Uterus (tissue), 4 donors: ENCODE results near the gene RBMS3. TPM values are rescaled to one million over a fixed set of nuclear protein-coding genes. Genes with fewer than 3 reads are reported as not detected.

Source experiments
- DNase-seq, 2 donors: peaks; one replicate each; pipeline ENCODE4 v3.0.0-alpha.2; 2019 to 2020
- H3K27ac ChIP-seq, 2 donors: fragments of 200-600 bp; sonication (generic); 1 replicate in 1 of 2; 2 replicates in 1 of 2; pipeline ENCODE4 v1.5.1; 2016 to 2018
- H3K27me3 ChIP-seq, 2 donors: fragments of 200-600 bp; sonication (generic); one replicate each; pipeline ENCODE4 v1.5.1; 2018 to 2019; ENCODE audit warnings: control low read depth in 1 of 2
- H3K36me3 ChIP-seq, 2 donors: fragments of 200-600 bp; sonication (generic); one replicate each; pipeline ENCODE4 v1.5.1; 2019; ENCODE audit warnings: control low read depth in 1 of 2
- H3K4me1 ChIP-seq, 2 donors: fragments of 200-600 bp; sonication (generic); one replicate each; pipeline ENCODE4 v1.5.1; 2018 to 2019; ENCODE audit warnings: control low read depth in 1 of 2
- H3K4me3 ChIP-seq, 2 donors: fragments of 200-600 bp; sonication (generic); 1 replicate in 1 of 2; 2 replicates in 1 of 2; pipeline ENCODE4 v1.5.1; 2018 to 2019; ENCODE audit warnings: mild to moderate bottlenecking in 1 of 2
- H3K9me3 ChIP-seq, 2 donors: fragments of 200-600 bp; sonication (generic); one replicate each; pipeline ENCODE4 v1.5.1; 2019; ENCODE audit warnings: control low read depth in 1 of 2
- CTCF ChIP-seq, 4 experiments: fragments of 200-600 bp in 2 of 4; fragments of 450-650 bp in 2 of 4; sonication (generic) in 2 of 4; IDR thresholded peaks; one replicate each; pipeline ENCODE4 v1.5.1; 2016 to 2019; ENCODE audit warnings: antibody characterized with exemption in 4 of 4, mild to moderate bottlenecking in 2 of 4, moderate library complexity in 1 of 4
- POLR2A ChIP-seq, 2 donors: fragments of 450-650 bp; IDR thresholded peaks; one replicate each; pipeline ENCODE4 v1.6.1; 2016; ENCODE audit warnings: antibody characterized with exemption in 2 of 2, mild to moderate bottlenecking in 1 of 2, moderate library complexity in 1 of 2
- intact Hi-C: fragments of 100-400 bp; cut with DNase I; formaldehyde crosslinking; loops from one replicate; pipeline ENCODE4 v1.15.1; 2023; ENCODE audit warnings: low total_unique reads
- total RNA-seq, 4 donors: library from RNA; depleted of rRNA in 3 of 4; stranded (reverse); fragments of >200 nt in 3 of 4; gene quantifications; one replicate each; pipeline versions ENCODE4 v1.1.0 to v1.2.4, GENCODE V29; 2014 to 2023
- donor health status: DM: yes; HTN: yes; CAD: no.

Gene RBMS3
- total RNA-seq, 4 donors from 2014 or later: 45.9 to 113 (median 75.4) TPM

- TF ChIP-seq CTCF (IDR thresholded peaks at IDR 0.05): no peak
- TF ChIP-seq POLR2A (IDR thresholded peaks at IDR 0.05): no peak
- intact Hi-C loops: no loop called here
- no peak for DNase-seq
Measured at GRCh38 chr3:29440413-29441305, 159.8 kb downstream of the RBMS3 start.

DNA sequence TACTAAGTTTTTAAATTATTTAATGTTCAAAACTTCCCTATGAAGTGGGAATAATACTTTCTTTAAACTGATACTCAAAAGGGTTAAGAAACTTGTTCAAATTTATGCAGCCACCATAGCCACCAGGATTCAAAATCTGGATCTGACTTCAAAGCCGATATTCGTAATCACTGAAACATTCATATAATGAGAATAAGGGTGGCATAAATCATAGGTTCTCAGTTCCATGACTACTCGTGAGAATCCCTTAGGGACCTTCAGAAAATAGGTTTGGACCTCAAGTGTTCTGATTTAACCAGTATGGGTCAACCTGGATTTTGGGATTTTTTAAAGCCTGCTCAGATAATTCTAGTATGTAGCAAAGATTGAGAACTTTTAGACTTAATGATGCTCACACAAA is 160.6 kb downstream of the RBMS3 start:
- intact Hi-C loops: no loop called here

More at GRCh38 chr3:29440413-29441305, 159.8 kb downstream of the RBMS3 start:
- H3K27me3 ChIP-seq: no peaks in the 10 kb centered on the region
- H3K36me3 ChIP-seq: no peaks in the 10 kb centered on the region
- H3K4me1 ChIP-seq: no peaks in the 10 kb centered on the region
- no peak overlapping the region for H3K27ac ChIP-seq
- H3K9me3 ChIP-seq: no peaks in the 10 kb centered on the region
- no peak overlapping the region for H3K4me3 ChIP-seq

GRCh38 chr3:29447946-29448627 is 167.2 kb downstream of the RBMS3 start:
- intact Hi-C loops: no loop called here
- TF ChIP-seq POLR2A (IDR thresholded peaks at IDR 0.05): no peak
- TF ChIP-seq CTCF (IDR thresholded peaks at IDR 0.05): no peak
- no peaks in the 10 kb centered on the region for H3K27me3 ChIP-seq
- no peak for DNase-seq
- H3K9me3 ChIP-seq: no peaks in the 10 kb centered on the region
- H3K27ac ChIP-seq: no peak overlapping the region
- no peak overlapping the region for H3K4me3 ChIP-seq
- no peaks in the 10 kb centered on the region for H3K36me3 ChIP-seq
- no peaks in the 10 kb centered on the region for H3K4me1 ChIP-seq

More for the DNA sequence above, 160.6 kb downstream of the RBMS3 start:
- no peaks in the 10 kb centered on the region for H3K9me3 ChIP-seq
- no peak for TF ChIP-seq CTCF (IDR thresholded peaks at IDR 0.05)
- no peak for TF ChIP-seq POLR2A (IDR thresholded peaks at IDR 0.05)
- DNase-seq: no peak
- H3K36me3 ChIP-seq: no peaks in the 10 kb centered on the region
- no peak overlapping the region for H3K4me3 ChIP-seq
- H3K27me3 ChIP-seq: no peaks in the 10 kb centered on the region
- no peak overlapping the region for H3K27ac ChIP-seq
- no peaks in the 10 kb centered on the region for H3K4me1 ChIP-seq

GRCh38 chr3:29451920-29452319 is 171.0 kb downstream of the RBMS3 start:
- TF ChIP-seq POLR2A (IDR thresholded peaks at IDR 0.05): no peak
- TF ChIP-seq CTCF (IDR thresholded peaks at IDR 0.05): no peak
- Histone ChIP-seq H3K9me3 (no peaks in the 10 kb centered on the region), H3K4me1 (no peaks in the 10 kb centered on the region), H3K36me3 (no peaks in the 10 kb centered on the region), H3K27ac (no peak overlapping the region), H3K27me3 (no peaks in the 10 kb centered on the region), H3K4me3 (no peak overlapping the region)
- DNase-seq: no peak
- intact Hi-C loops: no loop called here

- Histone ChIP-seq H3K27me3 (no peaks in the 10 kb centered on the region), H3K4me3 (no peak overlapping the region), H3K9me3 (no peaks in the 10 kb centered on the region), H3K36me3 (no peaks in the 10 kb centered on the region), H3K4me1 (no peaks in the 10 kb centered on the region), H3K27ac (no peak overlapping the region)
- no peak for TF ChIP-seq CTCF (IDR thresholded peaks at IDR 0.05)
- TF ChIP-seq POLR2A (IDR thresholded peaks at IDR 0.05): no peak
- no peak for DNase-seq
- intact Hi-C loops: no loop called here
Measured at GRCh38 chr3:29452934-29453283, 172.0 kb downstream of the RBMS3 start.
